HL-60 (cell line): ENCODE measurements around the gene SPTB.

Experiments
- DNase-seq, 2 experiments: peaks; one replicate each; pipeline ENCODE4 v3.0.0-alpha.2; 2010 to 2020; ENCODE audit warnings: low read depth in 1 of 2, low spot score in 1 of 2
- H3K27ac ChIP-seq: fragments of 250-450 bp; sonication (Bioruptor Pico); replicated peaks from 2 replicates; pipeline ENCODE4 v1.5.1; 2020; ENCODE audit warnings: mild to moderate bottlenecking, moderate library complexity
- H3K27me3 ChIP-seq: fragments of 250-450 bp; sonication (Bioruptor Pico); 2 replicates; pipeline ENCODE4 v1.5.1; 2021; ENCODE audit warnings: mild to moderate bottlenecking, moderate library complexity; ENCODE audit not compliant: insufficient read depth, poor library complexity, severe bottlenecking
- H3K4me3 ChIP-seq: replicated peaks from 2 replicates; pipeline ENCODE4 v1.5.1; 2011; ENCODE audit warnings: mild to moderate bottlenecking, control low read depth, low read length; ENCODE audit not compliant: insufficient read depth
- CTCF ChIP-seq: IDR thresholded peaks from one replicate; pipeline ENCODE4 v1.5.1; 2011; ENCODE audit warnings: low read length, control low read depth, inconsistent platforms; ENCODE audit not compliant: insufficient read depth
- GABPA ChIP-seq: IDR thresholded peaks from 2 replicates; pipeline ENCODE4 v1.6.1; 2012; ENCODE audit warnings: low read depth
- POLR2AphosphoS5 ChIP-seq: IDR thresholded peaks from 2 replicates; pipeline ENCODE4 v1.6.1; 2012; ENCODE audit warnings: low read depth
- SPI1 ChIP-seq: IDR thresholded peaks from 2 replicates; pipeline ENCODE4 v1.6.1; 2012; ENCODE audit warnings: low read depth, mild to moderate bottlenecking, borderline replicate concordance
- TF ChIP-seq, protein P1 (sequence below): IDR thresholded peaks from 2 replicates; pipeline ENCODE4 v1.6.1; 2012; ENCODE audit warnings: low read depth; ENCODE audit not compliant: insufficient replicate concordance

SPTB gene

GRCh38 chr14:64792231-64792630 lies 87.5 kb downstream of the SPTB start:
- Histone ChIP-seq H3K4me3 (no peak overlapping the region), H3K27ac (no peak overlapping the region), H3K27me3 (no peaks in the 10 kb centered on the region)
- TF ChIP-seq CTCF = no peak
- TF ChIP-seq, protein P1, sequence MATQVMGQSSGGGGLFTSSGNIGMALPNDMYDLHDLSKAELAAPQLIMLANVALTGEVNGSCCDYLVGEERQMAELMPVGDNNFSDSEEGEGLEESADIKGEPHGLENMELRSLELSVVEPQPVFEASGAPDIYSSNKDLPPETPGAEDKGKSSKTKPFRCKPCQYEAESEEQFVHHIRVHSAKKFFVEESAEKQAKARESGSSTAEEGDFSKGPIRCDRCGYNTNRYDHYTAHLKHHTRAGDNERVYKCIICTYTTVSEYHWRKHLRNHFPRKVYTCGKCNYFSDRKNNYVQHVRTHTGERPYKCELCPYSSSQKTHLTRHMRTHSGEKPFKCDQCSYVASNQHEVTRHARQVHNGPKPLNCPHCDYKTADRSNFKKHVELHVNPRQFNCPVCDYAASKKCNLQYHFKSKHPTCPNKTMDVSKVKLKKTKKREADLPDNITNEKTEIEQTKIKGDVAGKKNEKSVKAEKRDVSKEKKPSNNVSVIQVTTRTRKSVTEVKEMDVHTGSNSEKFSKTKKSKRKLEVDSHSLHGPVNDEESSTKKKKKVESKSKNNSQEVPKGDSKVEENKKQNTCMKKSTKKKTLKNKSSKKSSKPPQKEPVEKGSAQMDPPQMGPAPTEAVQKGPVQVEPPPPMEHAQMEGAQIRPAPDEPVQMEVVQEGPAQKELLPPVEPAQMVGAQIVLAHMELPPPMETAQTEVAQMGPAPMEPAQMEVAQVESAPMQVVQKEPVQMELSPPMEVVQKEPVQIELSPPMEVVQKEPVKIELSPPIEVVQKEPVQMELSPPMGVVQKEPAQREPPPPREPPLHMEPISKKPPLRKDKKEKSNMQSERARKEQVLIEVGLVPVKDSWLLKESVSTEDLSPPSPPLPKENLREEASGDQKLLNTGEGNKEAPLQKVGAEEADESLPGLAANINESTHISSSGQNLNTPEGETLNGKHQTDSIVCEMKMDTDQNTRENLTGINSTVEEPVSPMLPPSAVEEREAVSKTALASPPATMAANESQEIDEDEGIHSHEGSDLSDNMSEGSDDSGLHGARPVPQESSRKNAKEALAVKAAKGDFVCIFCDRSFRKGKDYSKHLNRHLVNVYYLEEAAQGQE = no peak
- no peak for TF ChIP-seq POLR2AphosphoS5
- TF ChIP-seq SPI1 = no peak
- TF ChIP-seq GABPA = no peak
- no peak for DNase-seq

DNA sequence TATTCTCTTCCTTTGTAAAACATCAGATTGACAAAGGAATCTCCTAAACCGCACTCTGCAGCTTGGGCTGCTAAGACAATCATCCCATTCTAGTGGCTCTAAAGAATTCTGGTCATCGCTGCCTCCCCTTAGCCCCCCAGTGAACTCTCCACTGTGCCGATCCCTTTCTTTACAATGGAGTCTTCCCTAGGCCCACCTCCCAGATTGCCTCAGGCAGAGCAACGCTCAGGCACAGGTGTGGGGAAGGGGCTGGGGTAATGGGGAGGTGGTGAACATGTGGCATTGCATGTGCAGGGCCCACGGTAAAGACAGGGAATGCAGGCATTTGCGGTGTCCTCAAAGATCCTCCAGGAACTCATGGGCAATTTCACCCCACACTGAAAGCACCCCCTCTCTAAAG lies 89.2 kb downstream of the SPTB start:
- Histone ChIP-seq H3K27ac (no peak overlapping the region), H3K4me3 (no peak overlapping the region), H3K27me3 (no peaks in the 10 kb centered on the region)
- no peak for TF ChIP-seq POLR2AphosphoS5
- TF ChIP-seq SPI1 = no peak
- TF ChIP-seq GABPA = no peak
- TF ChIP-seq, protein P1 = no peak
- TF ChIP-seq CTCF = no peak
- DNase-seq = no peak

GRCh38 chr14:64789696-64790095 lies 90.0 kb downstream of the SPTB start:
- Histone ChIP-seq H3K27ac (no peak overlapping the region), H3K27me3 (no peaks in the 10 kb centered on the region), H3K4me3 (no peak overlapping the region)
- no peak for TF ChIP-seq POLR2AphosphoS5
- TF ChIP-seq, protein P1 = no peak
- TF ChIP-seq GABPA = no peak
- TF ChIP-seq SPI1 = no peak
- TF ChIP-seq CTCF = no peak
- DNase-seq = no peak
